Ishikawa (cell line): ENCODE data around the gene PDE4D.

Experiments used
- CEBPB ChIP-seq: IDR thresholded peaks from 2 replicates; pipeline ENCODE4 v1.6.1; 2012
- CREB1 ChIP-seq: IDR thresholded peaks from 2 replicates; pipeline ENCODE4 v1.6.1; 2012; ENCODE audit warnings: low read depth
- EP300 ChIP-seq: IDR thresholded peaks from 2 replicates; pipeline ENCODE4 v1.6.1; 2012; ENCODE audit warnings: borderline replicate concordance
- NFIC ChIP-seq: IDR thresholded peaks from 2 replicates; pipeline ENCODE4 v1.6.1; 2012
- TAF1 ChIP-seq: IDR thresholded peaks from 2 replicates; pipeline ENCODE4 v1.6.1; 2012; ENCODE audit warnings: low read depth, mild to moderate bottlenecking
- ZBTB7A ChIP-seq: IDR thresholded peaks from 2 replicates; pipeline ENCODE4 v1.6.1; 2012; ENCODE audit warnings: low read depth

DNA sequence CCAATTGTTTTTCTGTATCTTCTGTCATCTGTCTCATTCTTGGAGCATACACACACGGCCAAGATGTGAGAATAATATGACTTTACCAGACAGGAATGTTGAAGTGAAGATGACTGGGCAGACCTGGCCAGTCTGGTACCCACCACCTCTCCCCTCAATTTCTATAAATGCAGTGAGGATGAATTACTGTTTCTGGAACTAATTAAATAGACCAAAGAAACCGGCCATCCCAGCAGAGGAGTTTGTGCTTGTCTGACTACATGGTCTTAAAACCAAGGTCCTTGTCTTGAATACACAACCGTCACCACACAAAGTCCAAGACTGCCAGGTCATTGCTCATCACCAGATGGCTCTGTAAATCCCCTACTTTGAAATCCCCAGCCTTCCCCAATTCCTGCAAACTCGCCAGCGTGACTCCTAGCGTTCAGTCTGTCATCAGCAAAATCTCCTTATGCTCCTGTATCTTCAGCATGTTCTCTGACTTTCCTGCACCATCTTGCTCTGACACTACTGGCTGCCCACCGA, 147.2 kb downstream of the PDE4D start:
- no peak for TF ChIP-seq TAF1
- TF ChIP-seq NFIC: no peak
- no peak for TF ChIP-seq ZBTB7A
- TF ChIP-seq EP300: no peak
- no peak for TF ChIP-seq CREB1
- TF ChIP-seq CEBPB: no peak
